Measurements from ENCODE around the gene FLVCR2. TPM values are rescaled to one million over a fixed set of nuclear protein-coding genes. Genes with fewer than 3 reads are reported as not detected.

The FLVCR2 gene
- total RNA-seq, 1 experiment from 2014 or later, result 12.4 TPM

DNA sequence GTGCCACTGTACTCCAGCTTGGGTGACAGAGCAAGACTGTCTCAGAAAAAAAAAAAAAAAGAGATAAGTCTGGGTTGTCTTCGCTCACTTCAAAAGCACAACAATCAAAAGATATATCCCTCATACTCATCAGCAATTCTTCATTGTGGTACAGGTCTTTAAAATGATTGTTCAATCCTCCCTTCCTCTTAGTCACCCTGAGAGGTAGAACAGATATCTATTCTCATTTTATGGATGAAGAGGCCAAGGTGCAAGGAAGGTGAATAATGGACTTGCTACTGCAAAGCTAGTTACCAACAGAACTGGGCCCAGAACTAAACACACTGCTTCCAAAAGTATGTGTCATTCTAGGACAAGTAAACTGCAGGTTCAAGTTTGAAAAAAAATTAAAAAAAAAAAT lies 75.1 kb downstream of the FLVCR2 start:
- Histone ChIP-seq H3K27ac (no peak overlapping the region), H3K9me3 (ENCODE audit: insufficient read depth, low read depth) (no peaks in the 10 kb centered on the region), H3K4me1 (replicated peaks; ENCODE audit: insufficient read depth) (peaks cover 13% of the 10 kb centered on the region), H3K4me3 (no peak overlapping the region), H3K36me3 (ENCODE audit: low read depth) (peaks cover 22% of the 10 kb centered on the region; the same call in 1 of the 2 replicates), H2AFZ (no peak overlapping the region), H3K79me2 (ENCODE audit: low read depth) (peaks cover 8% of the 10 kb centered on the region; the same call in 1 of the 2 replicates), H4K20me1 (ENCODE audit: insufficient read depth) (no peaks in the 10 kb centered on the region), H3K9me2 (ENCODE audit: insufficient read depth) (no peaks in the 10 kb centered on the region), H3K4me2 (no peak overlapping the region), H3F3A (ENCODE audit: insufficient read depth, low read depth) (peaks cover 20% of the 10 kb centered on the region), H3K27me3 (ENCODE audit: insufficient read depth, low read depth) (no peaks in the 10 kb centered on the region)
- DNase-seq, result no peak
- POLR2A ChIA-PET (ENCODE audit: unreplicated experiment), result no interaction called here
- CTCF ChIA-PET, result interaction anchor here (0.5 to 2.1 kb wide), 2 partner anchors 76 to 329 kb away, joined by 4 to 25 read pairs; partner anchors contain the start of gene FLVCR2
- no peak for TF ChIP-seq EZH2 (IDR thresholded peaks at IDR 0.05; ENCODE audit: low read depth)
- TF ChIP-seq, protein P1, sequence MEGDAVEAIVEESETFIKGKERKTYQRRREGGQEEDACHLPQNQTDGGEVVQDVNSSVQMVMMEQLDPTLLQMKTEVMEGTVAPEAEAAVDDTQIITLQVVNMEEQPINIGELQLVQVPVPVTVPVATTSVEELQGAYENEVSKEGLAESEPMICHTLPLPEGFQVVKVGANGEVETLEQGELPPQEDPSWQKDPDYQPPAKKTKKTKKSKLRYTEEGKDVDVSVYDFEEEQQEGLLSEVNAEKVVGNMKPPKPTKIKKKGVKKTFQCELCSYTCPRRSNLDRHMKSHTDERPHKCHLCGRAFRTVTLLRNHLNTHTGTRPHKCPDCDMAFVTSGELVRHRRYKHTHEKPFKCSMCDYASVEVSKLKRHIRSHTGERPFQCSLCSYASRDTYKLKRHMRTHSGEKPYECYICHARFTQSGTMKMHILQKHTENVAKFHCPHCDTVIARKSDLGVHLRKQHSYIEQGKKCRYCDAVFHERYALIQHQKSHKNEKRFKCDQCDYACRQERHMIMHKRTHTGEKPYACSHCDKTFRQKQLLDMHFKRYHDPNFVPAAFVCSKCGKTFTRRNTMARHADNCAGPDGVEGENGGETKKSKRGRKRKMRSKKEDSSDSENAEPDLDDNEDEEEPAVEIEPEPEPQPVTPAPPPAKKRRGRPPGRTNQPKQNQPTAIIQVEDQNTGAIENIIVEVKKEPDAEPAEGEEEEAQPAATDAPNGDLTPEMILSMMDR (conservative IDR thresholded peaks at IDR 0.05), result no peak
- no TSS peak for BruUV-seq (replicated peaks)
- intact Hi-C loops (cut with micrococcal nuclease; ENCODE audit: unreplicated experiment), result loop anchor here (5.0 kb wide), 1 partner anchor 521 kb away; no protein-coding TSS in a partner anchor

DNA sequence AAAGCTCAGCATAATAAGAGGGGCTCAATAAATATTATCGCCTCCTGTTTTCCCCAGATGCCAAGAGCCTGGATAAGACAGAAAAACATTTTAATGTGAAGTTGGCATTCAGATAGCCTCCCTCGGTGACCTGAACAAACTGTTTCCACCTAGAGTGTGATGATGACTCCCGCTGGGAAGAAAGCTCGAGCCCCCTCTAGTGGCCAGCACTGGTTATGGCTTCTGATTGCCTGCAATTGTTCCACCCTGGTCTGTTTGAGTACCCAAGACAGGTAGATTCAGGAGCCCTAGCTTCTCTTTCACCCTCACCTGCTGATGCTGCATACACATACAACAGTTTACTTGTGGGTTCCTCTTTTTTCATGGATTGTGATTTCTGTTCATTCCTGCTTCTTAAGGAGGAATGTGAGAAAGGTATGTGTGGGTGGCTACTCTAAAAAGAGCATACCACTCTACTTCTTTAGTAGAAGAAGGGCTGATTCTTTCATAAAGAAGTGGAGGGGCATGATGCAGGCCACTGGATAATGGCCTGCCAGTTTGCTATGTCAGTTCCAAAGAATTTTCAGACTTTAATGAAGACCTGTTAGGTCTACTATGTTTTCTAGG lies 75.8 kb downstream of the FLVCR2 start:
- Histone ChIP-seq H3K79me2 (ENCODE audit: low read depth) (peaks cover 13% of the 10 kb centered on the region), H3K36me3 (ENCODE audit: low read depth) (peaks cover 20% of the 10 kb centered on the region; the same call in 1 of the 2 replicates), H3K9me3 (ENCODE audit: insufficient read depth, low read depth) (no peaks in the 10 kb centered on the region), H3K4me1 (replicated peaks; ENCODE audit: insufficient read depth) (peaks cover 6% of the 10 kb centered on the region), H3K27me3 (ENCODE audit: insufficient read depth, low read depth) (no peaks in the 10 kb centered on the region), H2AFZ (no peak overlapping the region), H3K9me2 (ENCODE audit: insufficient read depth) (no peaks in the 10 kb centered on the region), H4K20me1 (ENCODE audit: insufficient read depth) (no peaks in the 10 kb centered on the region), H3K27ac (no peak overlapping the region), H3F3A (ENCODE audit: insufficient read depth, low read depth) (peaks cover 14% of the 10 kb centered on the region), H3K4me2 (no peak overlapping the region), H3K4me3 (no peak overlapping the region)
- ChIA-PET POLR2A (ENCODE audit: unreplicated experiment) (interaction anchor here (0.7 kb wide), 1 partner anchor 78 kb away, joined by 5 read pairs; no protein-coding TSS in a partner anchor), CTCF (interaction anchor here (0.5 to 2.1 kb wide), 4 partner anchors 19 to 328 kb away, joined by 3 to 25 read pairs (median 4); partner anchors contain the start of gene FLVCR2)
- intact Hi-C loops (cut with micrococcal nuclease; ENCODE audit: unreplicated experiment), result loop anchor here (1.0 to 5.0 kb wide), 3 partner anchors 76 to 522 kb away; partner anchors contain the start of gene FLVCR2
- peak; percentile 58 to 81 for DNase-seq
- TF ChIP-seq EZH2 (IDR thresholded peaks at IDR 0.05; ENCODE audit: low read depth), result no peak
- TF ChIP-seq, protein P1 (conservative IDR thresholded peaks at IDR 0.05), result peak; percentile 95
- BruUV-seq (replicated peaks), result no TSS peak

DNA sequence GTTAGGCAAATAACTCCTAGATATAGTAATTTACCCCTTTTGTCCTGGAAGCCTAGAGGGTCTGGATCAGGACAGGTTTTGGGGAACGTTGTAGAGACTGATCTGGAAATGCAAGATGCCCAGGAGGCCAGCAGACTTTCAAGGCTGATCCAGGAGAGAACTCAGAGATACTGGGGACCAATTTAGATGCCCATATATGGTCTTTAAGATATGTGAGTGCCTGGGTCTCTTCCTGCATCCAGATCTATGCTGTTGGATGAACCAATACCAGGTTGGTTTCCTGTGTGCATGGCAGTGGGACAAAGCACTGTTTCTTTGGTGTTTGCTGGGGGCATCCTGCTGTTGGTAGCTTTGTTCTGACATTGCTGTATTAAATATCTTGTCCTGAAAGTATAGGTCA lies 76.8 kb downstream of the FLVCR2 start:
- H3K36me3 ChIP-seq (ENCODE audit: low read depth), result peaks cover 12% of the 10 kb centered on the region; the same call in 1 of the 2 replicates
- ChIA-PET CTCF (interaction anchor here (1.2 to 2.1 kb wide), 2 partner anchors 77 to 78 kb away, joined by 4 to 25 read pairs; partner anchors contain the start of gene FLVCR2), POLR2A (ENCODE audit: unreplicated experiment) (no interaction called here)
- peaks cover 9% of the 10 kb centered on the region; the same call in 1 of the 2 replicates for H3K4me1 ChIP-seq (replicated peaks; ENCODE audit: insufficient read depth)
- H3K9me2 ChIP-seq (ENCODE audit: insufficient read depth), result no peaks in the 10 kb centered on the region
- BruUV-seq (replicated peaks), result no TSS peak
- H3K27ac ChIP-seq, result no peak overlapping the region
- no peak overlapping the region for H2AFZ ChIP-seq
- TF ChIP-seq, protein P1 (conservative IDR thresholded peaks at IDR 0.05), result no peak
- no peak for TF ChIP-seq EZH2 (IDR thresholded peaks at IDR 0.05; ENCODE audit: low read depth)
- H3K79me2 ChIP-seq (ENCODE audit: low read depth), result peaks cover 22% of the 10 kb centered on the region
- DNase-seq, result no peak
- intact Hi-C loops (cut with micrococcal nuclease; ENCODE audit: unreplicated experiment), result no loop called here
- H3K4me3 ChIP-seq, result no peak overlapping the region
- peaks cover 4% of the 10 kb centered on the region for H3F3A ChIP-seq (ENCODE audit: insufficient read depth, low read depth)
- H3K27me3 ChIP-seq (ENCODE audit: insufficient read depth, low read depth), result no peaks in the 10 kb centered on the region
- no peaks in the 10 kb centered on the region for H4K20me1 ChIP-seq (ENCODE audit: insufficient read depth)
- no peak overlapping the region for H3K4me2 ChIP-seq
- H3K9me3 ChIP-seq (ENCODE audit: insufficient read depth, low read depth), result no peaks in the 10 kb centered on the region

Data from PC-9 (cell line).